ENCODE data around the gene FUBP1. TPM values are rescaled to one million over a fixed set of nuclear protein-coding genes. Genes with fewer than 3 reads are reported as not detected.

FUBP1 gene
- total and polyA plus RNA-seq, 3 donors from 2014 or later, result 83.7 to 160 (median 141) TPM

GRCh38 chr1:77951328-77951727 lies 27.5 kb downstream of the FUBP1 start:
- Histone ChIP-seq H3K27me3 (no peaks in the 10 kb centered on the region), H3K36me3 (ENCODE audit: low read depth, missing control alignments) (no peaks in the 10 kb centered on the region), H3K4me1 (peaks cover 11% of the 10 kb centered on the region), H3K27ac (no peak overlapping the region), H3K4me3 (no peak overlapping the region), H3K9me3 (no peaks in the 10 kb centered on the region)
- TF ChIP-seq, protein P1, sequence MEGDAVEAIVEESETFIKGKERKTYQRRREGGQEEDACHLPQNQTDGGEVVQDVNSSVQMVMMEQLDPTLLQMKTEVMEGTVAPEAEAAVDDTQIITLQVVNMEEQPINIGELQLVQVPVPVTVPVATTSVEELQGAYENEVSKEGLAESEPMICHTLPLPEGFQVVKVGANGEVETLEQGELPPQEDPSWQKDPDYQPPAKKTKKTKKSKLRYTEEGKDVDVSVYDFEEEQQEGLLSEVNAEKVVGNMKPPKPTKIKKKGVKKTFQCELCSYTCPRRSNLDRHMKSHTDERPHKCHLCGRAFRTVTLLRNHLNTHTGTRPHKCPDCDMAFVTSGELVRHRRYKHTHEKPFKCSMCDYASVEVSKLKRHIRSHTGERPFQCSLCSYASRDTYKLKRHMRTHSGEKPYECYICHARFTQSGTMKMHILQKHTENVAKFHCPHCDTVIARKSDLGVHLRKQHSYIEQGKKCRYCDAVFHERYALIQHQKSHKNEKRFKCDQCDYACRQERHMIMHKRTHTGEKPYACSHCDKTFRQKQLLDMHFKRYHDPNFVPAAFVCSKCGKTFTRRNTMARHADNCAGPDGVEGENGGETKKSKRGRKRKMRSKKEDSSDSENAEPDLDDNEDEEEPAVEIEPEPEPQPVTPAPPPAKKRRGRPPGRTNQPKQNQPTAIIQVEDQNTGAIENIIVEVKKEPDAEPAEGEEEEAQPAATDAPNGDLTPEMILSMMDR (IDR thresholded peaks at IDR 0.05), result no peak
- 98 to 100% methylated on average over 1 of the region's 1 CpG for WGBS, 2 donors
- intact Hi-C loops (cut with DNase I; ENCODE audit: low total_unique reads), result no loop called here
- no peak for DNase-seq

DNA sequence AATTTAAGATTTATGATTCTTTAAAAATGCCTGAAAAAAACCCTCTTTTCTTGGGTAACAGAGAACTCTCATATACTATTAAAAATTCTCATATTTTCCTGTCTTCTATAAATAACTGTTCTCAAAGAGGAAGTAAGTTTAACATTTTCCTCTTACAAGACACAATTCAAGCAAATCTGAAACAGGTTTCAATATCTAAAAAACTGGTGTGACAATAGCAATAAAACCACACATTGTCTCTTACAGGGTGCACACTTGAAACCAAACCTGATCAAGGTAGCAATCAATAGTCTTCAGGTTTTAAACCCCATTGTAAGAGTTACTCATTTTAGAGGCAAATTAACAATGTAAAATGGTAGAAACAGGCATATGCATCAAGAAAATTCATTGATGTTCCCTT lies 28.0 kb downstream of the FUBP1 start:
- H3K4me3 ChIP-seq, result no peak overlapping the region
- H3K4me1 ChIP-seq, result peaks cover 11% of the 10 kb centered on the region
- H3K36me3 ChIP-seq (ENCODE audit: low read depth, missing control alignments), result no peaks in the 10 kb centered on the region
- TF ChIP-seq, protein P1 (IDR thresholded peaks at IDR 0.05), result no peak
- no peak for TF ChIP-seq POLR2A (IDR thresholded peaks at IDR 0.05)
- DNase-seq, result no peak
- H3K9me3 ChIP-seq, result no peaks in the 10 kb centered on the region
- H3K27ac ChIP-seq, result no peak overlapping the region
- no peaks in the 10 kb centered on the region for H3K27me3 ChIP-seq
- intact Hi-C loops (cut with DNase I; ENCODE audit: low total_unique reads), result no loop called here

DNA sequence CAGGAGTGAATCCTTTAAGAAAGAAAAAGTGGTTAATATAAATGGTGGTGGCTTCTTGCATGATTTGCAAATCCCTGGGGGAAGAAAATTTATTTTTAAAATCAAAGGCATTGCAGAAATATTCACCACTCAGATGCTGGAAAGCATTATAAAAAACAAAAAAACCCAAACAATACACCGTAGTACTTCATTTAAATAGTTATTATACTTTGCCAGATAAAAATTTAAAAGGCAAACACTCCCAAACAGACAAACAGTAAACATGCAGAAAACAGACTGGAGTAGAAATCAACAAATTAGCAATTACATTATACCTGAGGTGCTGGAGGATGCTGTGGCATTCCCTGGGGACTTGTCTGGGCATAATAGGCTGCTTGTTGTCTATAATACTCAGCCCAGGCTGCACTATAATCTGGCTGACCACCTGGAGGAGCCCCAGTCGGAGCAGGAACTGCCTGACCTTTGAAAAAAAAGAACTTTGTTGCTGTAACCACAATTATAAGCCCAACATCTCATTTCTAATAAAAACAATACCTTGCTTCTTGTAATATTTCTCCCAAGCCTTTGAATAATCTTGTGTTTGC lies 29.9 kb downstream of the FUBP1 start:
- Histone ChIP-seq H3K27ac (peak overlapping the region in 1 of 2 donors; percentile 2), H3K36me3 (ENCODE audit: low read depth, missing control alignments) (peaks cover 2% of the 10 kb centered on the region), H3K4me3 (no peak overlapping the region), H3K9me3 (no peaks in the 10 kb centered on the region), H3K4me1 (peaks cover 4% of the 10 kb centered on the region), H3K27me3 (no peaks in the 10 kb centered on the region)
- intact Hi-C loops (cut with DNase I; ENCODE audit: low total_unique reads), result no loop called here
- 34 to 42% methylated on average over 2 of the region's 2 CpGs for WGBS, 2 donors
- TF ChIP-seq, protein P1 (IDR thresholded peaks at IDR 0.05), result no peak
- no peak for TF ChIP-seq POLR2A (IDR thresholded peaks at IDR 0.05)
- DNase-seq, result peak; percentile 35

DNA sequence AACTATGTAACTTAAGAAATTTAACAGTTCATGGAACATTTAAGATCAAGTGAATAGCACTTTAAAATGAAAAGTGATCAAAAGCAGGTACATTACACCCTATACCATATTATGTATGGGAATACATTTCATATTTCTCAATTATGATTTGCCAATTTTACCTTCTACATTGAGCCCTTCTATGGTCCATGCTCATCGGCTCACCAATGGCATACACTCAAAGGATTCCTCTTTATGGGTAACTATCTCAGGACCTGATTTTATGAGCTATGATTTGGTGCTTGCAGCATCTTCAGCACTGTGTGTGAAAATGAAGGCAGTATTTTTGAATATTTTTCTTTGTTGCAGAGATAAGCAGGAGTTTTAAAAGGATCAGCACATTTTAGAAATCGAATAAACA lies 33.5 kb downstream of the FUBP1 start:
- H3K4me1 ChIP-seq, result peaks cover 4% of the 10 kb centered on the region
- WGBS, 2 donors, result 82 to 88% methylated on average over 2 of the region's 2 CpGs

More for the DNA sequence above, 33.5 kb downstream of the FUBP1 start:
- H3K4me3 ChIP-seq, result no peak overlapping the region
- no peak for DNase-seq
- no peaks in the 10 kb centered on the region for H3K9me3 ChIP-seq
- intact Hi-C loops (cut with DNase I; ENCODE audit: low total_unique reads), result no loop called here
- H3K27ac ChIP-seq, result no peak overlapping the region
- no peaks in the 10 kb centered on the region for H3K27me3 ChIP-seq
- peaks cover 2% of the 10 kb centered on the region for H3K36me3 ChIP-seq (ENCODE audit: low read depth, missing control alignments)
- TF ChIP-seq POLR2A (IDR thresholded peaks at IDR 0.05), result no peak
- TF ChIP-seq, protein P1 (IDR thresholded peaks at IDR 0.05), result no peak
